IMR-90 (cell line): ENCODE data around the gene CFAP97D2. TPM values are rescaled to one million over a fixed set of nuclear protein-coding genes. Genes with fewer than 3 reads are reported as not detected.
A peak's percentile ranks its signal among the peaks of the same experiment; 100 is the strongest.

ENCODE experiments used
- ATAC-seq: fragments of 200-7000 bp; cut with Tn5 transposase; 2 replicates; pipeline ENCODE4 v1.9.1; 2020; ENCODE audit warnings: low read depth, mild to moderate bottlenecking, moderate library complexity
- BruUV-seq: library from RNA; stranded (reverse); fragments of 400-500 nt; replicated peaks from 2 replicates; lab custom pipeline; 2021; lab: Mats Ljungman, UMichigan
- CTCF ChIA-PET: fragments of 300-600 bp; formaldehyde crosslinking; extraction: SDS; loops from one replicate; lab custom pipeline; 2021; ENCODE audit warnings: antibody characterized with exemption; lab: Yijun Ruan, JAX
- POLR2A ChIA-PET: fragments of 300-600 bp; sonication (Branson Sonifier 250); formaldehyde crosslinking; loops from one replicate; lab custom pipeline; 2022; ENCODE audit warnings: antibody characterized with exemption; ENCODE audit not compliant: unreplicated experiment; lab: Charles Lee
- DNase-seq: peaks from one replicate; pipeline ENCODE4 v3.0.0; 2013
- H2AFZ ChIP-seq: replicated peaks from 2 replicates; pipeline ENCODE3; 2013; ENCODE audit warnings: low read length, mild to moderate bottlenecking; ENCODE audit not compliant: poor library complexity
- H2AK5ac ChIP-seq: 2 replicates; pipeline ENCODE4 v1.6.1; 2013; ENCODE audit warnings: low read depth, low read length, inconsistent platforms
- H2AK9ac ChIP-seq: replicated peaks from 2 replicates; pipeline ENCODE3; 2013; ENCODE audit warnings: mild to moderate bottlenecking, low read depth, low read length, moderate library complexity; ENCODE audit not compliant: poor library complexity
- H2BK120ac ChIP-seq: 2 replicates; pipeline ENCODE4 v1.6.1; 2013; ENCODE audit warnings: low read depth, low read length, inconsistent platforms
- H2BK15ac ChIP-seq: 3 replicates; pipeline ENCODE4 v1.6.1; 2013; ENCODE audit warnings: low read depth, low read length, inconsistent platforms
- H2BK20ac ChIP-seq: 2 replicates; pipeline ENCODE4 v1.6.1; 2013; ENCODE audit warnings: low read depth, mild to moderate bottlenecking, inconsistent platforms, low read length, moderate library complexity
- H2BK5ac ChIP-seq: 2 replicates; pipeline ENCODE4 v1.6.1; 2013; ENCODE audit warnings: mild to moderate bottlenecking, low read depth, low read length, inconsistent platforms; ENCODE audit not compliant: poor library complexity, severe bottlenecking
- H3K14ac ChIP-seq: replicated peaks from 2 replicates; pipeline ENCODE4 v1.6.1; 2013; ENCODE audit warnings: low read depth, low read length, inconsistent platforms
- H3K18ac ChIP-seq: 2 replicates; pipeline ENCODE4 v1.6.1; 2013; ENCODE audit warnings: low read depth, low read length, control low read depth
- H3K23ac ChIP-seq: 2 replicates; pipeline ENCODE4 v1.6.1; 2013; ENCODE audit warnings: low read depth, low read length, inconsistent platforms
- H3K27ac ChIP-seq: 2 replicates; pipeline ENCODE4 v1.5.1; 2013; ENCODE audit warnings: mild to moderate bottlenecking, control low read depth, low read length; ENCODE audit not compliant: insufficient read depth
- H3K27me3 ChIP-seq: 2 replicates; pipeline ENCODE4 v1.6.1; 2013; ENCODE audit warnings: low read length; ENCODE audit not compliant: control insufficient read depth, insufficient read depth
- H3K36me3 ChIP-seq: 2 replicates; pipeline ENCODE4 v1.6.1; 2013; ENCODE audit warnings: low read length, mixed read lengths; ENCODE audit not compliant: control insufficient read depth, insufficient read depth
- H3K4ac ChIP-seq: 2 replicates; pipeline ENCODE4 v1.6.1; 2013; ENCODE audit warnings: low read depth, low read length, inconsistent platforms
- H3K4me1 ChIP-seq: 2 replicates; pipeline ENCODE4 v1.6.1; 2013; ENCODE audit warnings: low read length, mixed read lengths; ENCODE audit not compliant: control insufficient read depth, insufficient read depth
- H3K4me2 ChIP-seq: 2 replicates; pipeline ENCODE4 v1.6.1; 2013; ENCODE audit warnings: low read depth, mild to moderate bottlenecking, control low read depth, low read length, moderate library complexity
- H3K4me3 ChIP-seq: 2 replicates; pipeline ENCODE4 v1.5.1; 2013; ENCODE audit warnings: low read depth, mild to moderate bottlenecking, control low read depth, low read length, moderate library complexity; ENCODE audit not compliant: insufficient read depth
- H3K56ac ChIP-seq: 2 replicates; pipeline ENCODE4 v1.6.1; 2013; ENCODE audit warnings: low read length, inconsistent platforms; ENCODE audit not compliant: insufficient read depth; ENCODE audit errors: extremely low read depth
- H3K79me1 ChIP-seq, 2 experiments: 2 replicates each; pipeline ENCODE4 v1.6.1; 2013; ENCODE audit warnings: low read length in 2 of 2, inconsistent platforms in 1 of 2, low read depth in 1 of 2
- H3K9ac ChIP-seq: 2 replicates; pipeline ENCODE4 v1.6.1; 2013; ENCODE audit warnings: low read depth, low read length, control low read depth
- H3K9me1 ChIP-seq: 2 replicates; pipeline ENCODE4 v1.6.1; 2013; ENCODE audit warnings: low read length, inconsistent platforms; ENCODE audit not compliant: insufficient read depth
- H3K9me3 ChIP-seq: 2 replicates; pipeline ENCODE4 v1.6.1; 2013; ENCODE audit warnings: low read length; ENCODE audit not compliant: control insufficient read depth, insufficient read depth
- H4K20me1 ChIP-seq: 2 replicates; pipeline ENCODE4 v1.6.1; 2013; ENCODE audit warnings: low read length, inconsistent platforms; ENCODE audit not compliant: insufficient read depth
- H4K5ac ChIP-seq: 2 replicates; pipeline ENCODE4 v1.6.1; 2013; ENCODE audit warnings: mild to moderate bottlenecking, low read depth, low read length, control low read depth
- H4K8ac ChIP-seq, 2 experiments: 2 replicates each; pipeline ENCODE4 v1.6.1; 2013; ENCODE audit warnings: low read depth in 2 of 2, low read length in 2 of 2, control low read depth in 1 of 2, inconsistent platforms in 1 of 2
- H4K91ac ChIP-seq: 2 replicates; pipeline ENCODE4 v1.6.1; 2013; ENCODE audit warnings: low read depth, low read length, inconsistent platforms; ENCODE audit not compliant: insufficient read depth
- BHLHE40 ChIP-seq: fragments of 150-350 bp; IDR thresholded peaks from 2 replicates; pipeline ENCODE4 v1.6.1; 2016; ENCODE audit warnings: mild to moderate bottlenecking, low read depth, low read length
- CEBPB ChIP-seq: IDR thresholded peaks from 2 replicates; pipeline ENCODE4 v1.6.1; 2012; ENCODE audit warnings: low read depth, low read length, improper control_type of control experiment
- MAFK ChIP-seq: IDR thresholded peaks from 2 replicates; pipeline ENCODE4 v1.6.1; 2012; ENCODE audit warnings: low read depth, low read length, improper control_type of control experiment
- MXI1 ChIP-seq: IDR thresholded peaks from 2 replicates; pipeline ENCODE4 v1.6.1; 2012; ENCODE audit warnings: low read depth, mild to moderate bottlenecking, low read length, moderate library complexity, borderline replicate concordance
- POLR2A ChIP-seq: IDR thresholded peaks from 2 replicates; pipeline ENCODE4 v1.6.1; 2012; ENCODE audit warnings: mild to moderate bottlenecking, low read depth, low read length
- RAD21 ChIP-seq: IDR thresholded peaks from 2 replicates; pipeline ENCODE4 v1.6.1; 2012; ENCODE audit warnings: low read length, improper control_type of control experiment
- RCOR1 ChIP-seq: IDR thresholded peaks from 2 replicates; pipeline ENCODE4 v1.6.1; 2012; ENCODE audit warnings: mild to moderate bottlenecking, low read length, improper control_type of control experiment; ENCODE audit not compliant: insufficient replicate concordance
- USF2 ChIP-seq: fragments of 150-350 bp; IDR thresholded peaks from 2 replicates; pipeline ENCODE4 v1.6.1; 2017; ENCODE audit warnings: mild to moderate bottlenecking, antibody characterized with exemption, low read length, low read depth
- WGBS, 2 experiments: methylation state at CpG; one replicate each; pipeline versions ENCODE4 v1.1.5 to v1.1.7; 2013; ENCODE audit warnings: missing lambda C conversion rate in 2 of 2; ENCODE audit not compliant: insufficient read length in 1 of 2; ENCODE audit errors: extremely low coverage in 2 of 2; 5-methylcytosine and 5-hydroxymethylcytosine counted together
- dilution Hi-C: fragments of 300-500 bp; cut with HindIII; formaldehyde crosslinking; loops from one replicate; pipeline ENCODE4 v1.14.3; 2018; ENCODE audit warnings: low sequenced_read_pairs; ENCODE audit not compliant: unreplicated experiment
- in situ Hi-C: fragments of 300-500 bp; cut with MboI; formaldehyde crosslinking; loops from 3 replicates; pipeline ENCODE4 v1.14.3; 2019; ENCODE audit warnings: low sequenced_read_pairs, inconsistent platforms, mixed read lengths
- intact Hi-C: fragments of 100-400 bp; cut with micrococcal nuclease; formaldehyde crosslinking; loops from 2 replicates; pipeline ENCODE4 v1.10.0; 2022
- polyA plus RNA-seq, 3 experiments: library from polyadenylated mRNA; depleted of rRNA; stranded (reverse); fragments of >200 nt; gene quantifications; 2 replicates each; pipeline ENCODE4 v1.2.3, GENCODE V29; 2012; ENCODE audit warnings: low replicate concordance in 1 of 3
- total RNA-seq: library from RNA; depleted of rRNA; stranded (reverse); fragments of >200 nt; gene quantifications from 2 replicates; pipeline ENCODE4 v1.2.3, GENCODE V29; 2012

CFAP97D2 gene
- total and polyA plus RNA-seq, 2 of the 4 experiments (the other 2 are of a cell fraction): not detected

GRCh38 chr13:114200399-114200911 is 21.4 kb downstream of the CFAP97D2 start:
- H3K9ac ChIP-seq: no peak overlapping the region
- DNase-seq: peak; percentile 19
- WGBS, 2 experiments: 24% methylated on average over 7 of the region's 18 CpGs; no CpG with 5 or more reads in 1 of the 2 experiments
- H3K4ac ChIP-seq: no peak overlapping the region
- H4K5ac ChIP-seq: no peak overlapping the region
- H4K8ac ChIP-seq: no peak overlapping the region
- H2BK15ac ChIP-seq: no peak overlapping the region
- in situ Hi-C loops (no loop called here), intact Hi-C loops (no loop called here), dilution Hi-C loops (no loop called here)
- peak; percentile 29 for ATAC-seq
- H3K4me2 ChIP-seq: peak overlapping the region; percentile 62
- H2AK5ac ChIP-seq: no peak overlapping the region
- H2BK5ac ChIP-seq: no peak overlapping the region
- ChIA-PET POLR2A (no interaction called here), CTCF (no interaction called here)
- BruUV-seq: no TSS peak
- TF ChIP-seq RCOR1 (no peak), BHLHE40 (no peak), USF2 (no peak), MXI1 (no peak), POLR2A (no peak), MAFK (no peak), RAD21 (no peak), CEBPB (no peak)
- no peak overlapping the region for H3K27ac ChIP-seq
- H2AK9ac ChIP-seq: peak overlapping the region; percentile 72
- H3K79me1 ChIP-seq: no peaks in the 10 kb centered on the region
- no peak overlapping the region for H3K56ac ChIP-seq
- no peaks in the 10 kb centered on the region for H3K4me1 ChIP-seq
- no peaks in the 10 kb centered on the region for H4K20me1 ChIP-seq
- H3K36me3 ChIP-seq: no peaks in the 10 kb centered on the region
- H2AFZ ChIP-seq: peak overlapping the region; percentile 86
- 0 out of 2 replicates have a peak overlapping the region, but pooled peaks have one; percentile 24 for H3K23ac ChIP-seq
- no peak overlapping the region for H2BK120ac ChIP-seq
- H3K14ac ChIP-seq: no peak overlapping the region
- no peak overlapping the region for H4K91ac ChIP-seq
- H2BK20ac ChIP-seq: no peak overlapping the region
- H3K27me3 ChIP-seq: peaks cover 40% of the 10 kb centered on the region
- H3K9me3 ChIP-seq: no peaks in the 10 kb centered on the region
- peak overlapping the region; percentile 4; the same call in 1 of the 2 replicates for H3K4me3 ChIP-seq
- no peak overlapping the region for H3K18ac ChIP-seq
- H3K9me1 ChIP-seq: no peaks in the 10 kb centered on the region
